ENCODE results near the gene ADCY3.

GRCh38 chr2:24859968-24860600 lies 60.0 kb downstream of the ADCY3 start:
- TF ChIP-seq CTCF (IDR thresholded peaks at IDR 0.05) (no peak), POLR2A (IDR thresholded peaks at IDR 0.05) (no peak)
